ENCODE data around the gene ATF4. TPM values are rescaled to one million over a fixed set of nuclear protein-coding genes. Genes with fewer than 3 reads are reported as not detected.

Gene ATF4, protein sequence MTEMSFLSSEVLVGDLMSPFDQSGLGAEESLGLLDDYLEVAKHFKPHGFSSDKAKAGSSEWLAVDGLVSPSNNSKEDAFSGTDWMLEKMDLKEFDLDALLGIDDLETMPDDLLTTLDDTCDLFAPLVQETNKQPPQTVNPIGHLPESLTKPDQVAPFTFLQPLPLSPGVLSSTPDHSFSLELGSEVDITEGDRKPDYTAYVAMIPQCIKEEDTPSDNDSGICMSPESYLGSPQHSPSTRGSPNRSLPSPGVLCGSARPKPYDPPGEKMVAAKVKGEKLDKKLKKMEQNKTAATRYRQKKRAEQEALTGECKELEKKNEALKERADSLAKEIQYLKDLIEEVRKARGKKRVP
- total RNA-seq = 130 TPM

DNA sequence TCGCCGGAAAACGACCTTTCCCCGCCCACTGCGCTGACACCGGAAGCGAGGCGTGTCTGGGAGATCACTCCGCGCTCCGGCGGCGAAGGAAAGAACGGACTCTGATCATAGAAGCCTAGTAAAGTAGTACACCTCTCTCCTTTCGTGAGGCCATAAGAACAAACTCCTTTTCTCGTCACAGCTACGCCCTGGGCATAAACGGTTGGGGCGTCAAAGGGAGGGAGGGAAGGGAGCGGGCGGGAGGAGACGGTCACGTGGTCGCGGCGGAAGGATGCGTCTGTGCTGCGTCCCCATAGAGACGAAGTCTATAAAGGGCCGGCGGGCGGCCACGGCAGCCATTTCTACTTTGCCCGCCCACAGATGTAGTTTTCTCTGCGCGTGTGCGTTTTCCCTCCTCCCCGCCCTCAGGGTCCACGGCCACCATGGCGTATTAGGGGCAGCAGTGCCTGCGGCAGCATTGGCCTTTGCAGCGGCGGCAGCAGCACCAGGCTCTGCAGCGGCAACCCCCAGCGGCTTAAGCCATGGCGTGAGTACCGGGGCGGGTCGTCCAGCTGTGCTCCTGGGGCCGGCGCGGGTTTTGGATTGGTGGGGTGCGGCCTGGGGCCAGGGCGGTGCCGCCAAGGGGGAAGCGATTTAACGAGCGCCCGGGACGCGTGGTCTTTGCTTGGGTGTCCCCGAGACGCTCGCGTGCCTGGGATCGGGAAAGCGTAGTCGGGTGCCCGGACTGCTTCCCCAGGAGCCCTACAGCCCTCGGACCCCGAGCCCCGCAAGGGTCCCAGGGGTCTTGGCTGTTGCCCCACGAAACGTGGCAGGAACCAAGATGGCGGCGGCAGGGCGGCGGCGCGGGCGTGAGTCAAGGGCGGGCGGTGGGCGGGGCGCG is at the start of gene ATF4:
ATF4 (plus strand) TSS at position 337 of the 880 bp plus-strand sequence. CDS start 884 bp downstream, outside the sequence.

DNA sequence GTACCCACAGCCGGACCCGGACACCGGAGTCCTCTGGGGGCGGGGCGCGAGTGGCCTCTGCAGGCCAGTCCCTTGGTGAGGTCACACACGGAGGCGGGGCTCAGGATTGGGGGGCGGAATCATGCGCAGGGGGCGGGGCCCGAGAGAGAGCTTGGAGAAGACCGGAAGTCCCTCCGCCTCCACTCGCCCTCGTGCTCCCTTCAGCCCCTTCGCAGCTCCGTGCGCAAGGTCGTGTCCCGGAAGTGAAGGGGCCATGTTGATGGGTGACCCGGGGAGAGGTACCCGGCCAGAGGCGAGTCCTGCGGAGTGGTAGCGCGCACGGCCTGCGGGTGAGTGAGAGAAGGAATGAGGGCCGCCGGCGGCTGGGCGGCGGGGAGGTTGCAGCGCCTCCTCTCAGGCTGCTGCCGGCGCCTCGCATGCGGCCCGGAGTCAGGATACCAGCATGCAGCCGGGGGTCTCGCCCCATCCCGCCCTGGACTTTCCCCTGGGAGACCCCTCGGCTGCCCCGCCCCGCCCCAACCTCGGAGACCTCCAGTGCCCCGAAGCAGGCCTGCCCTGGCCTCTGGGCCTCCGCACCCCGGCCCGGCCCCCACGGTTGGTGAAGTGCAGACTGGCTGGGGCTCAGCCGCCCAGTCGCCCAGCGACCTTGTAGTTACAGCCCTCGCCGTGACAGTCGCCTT is 18.1 kb upstream of the ATF4 start, which contains the start of gene MIEF1:
MIEF1 (plus strand) TSS at position 182 of the 680 bp plus-strand sequence. CDS start 9,005 bp downstream, outside the sequence.

DNA sequence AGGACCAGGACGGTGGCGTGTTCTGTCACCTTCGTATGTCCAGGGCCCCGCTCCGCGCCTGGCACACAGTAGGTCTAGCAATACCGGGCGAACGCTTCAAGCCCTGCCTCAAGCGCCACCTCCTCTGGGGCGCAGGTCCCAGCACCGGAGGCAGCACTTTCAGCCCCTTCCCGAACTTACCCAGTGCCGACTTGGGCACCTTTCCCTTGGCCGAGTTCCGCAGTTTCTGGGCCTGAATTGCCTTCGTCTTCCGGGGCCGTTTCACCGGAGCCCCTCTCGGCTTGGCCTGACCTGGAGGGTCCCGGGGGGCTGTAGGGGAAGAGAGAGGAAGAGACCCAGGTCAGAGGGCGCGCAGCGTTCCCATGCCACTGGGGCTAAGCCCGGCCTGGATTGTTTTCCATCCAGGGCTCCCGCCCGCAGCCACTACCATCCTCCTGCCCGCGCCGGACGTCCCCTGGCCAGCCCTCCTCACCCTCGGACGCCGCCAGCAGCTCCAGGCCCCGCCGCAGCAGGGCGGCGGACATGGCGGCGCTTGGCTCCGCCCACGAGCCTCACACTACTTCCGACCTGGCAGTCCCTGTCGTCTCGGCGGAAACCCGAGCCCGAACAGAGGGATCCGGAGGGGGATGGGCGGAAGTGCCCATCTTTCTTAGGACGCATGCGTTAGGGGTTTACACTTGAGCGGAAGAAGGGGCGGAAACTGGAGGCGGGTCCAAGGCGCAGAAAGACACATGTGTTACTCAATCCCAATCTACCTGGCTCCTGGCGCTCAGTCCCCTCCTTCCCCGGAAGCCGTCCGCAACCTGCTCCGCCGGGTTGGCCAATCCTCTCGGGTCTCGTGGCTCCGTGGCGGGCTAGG is 12.1 kb downstream of the ATF4 start, which contains the start of gene RPS19BP1:
RPS19BP1 (minus strand) TSS at position 534 of the 859 bp plus-strand sequence; CDS start at position 524, 10 bp downstream.

DNA sequence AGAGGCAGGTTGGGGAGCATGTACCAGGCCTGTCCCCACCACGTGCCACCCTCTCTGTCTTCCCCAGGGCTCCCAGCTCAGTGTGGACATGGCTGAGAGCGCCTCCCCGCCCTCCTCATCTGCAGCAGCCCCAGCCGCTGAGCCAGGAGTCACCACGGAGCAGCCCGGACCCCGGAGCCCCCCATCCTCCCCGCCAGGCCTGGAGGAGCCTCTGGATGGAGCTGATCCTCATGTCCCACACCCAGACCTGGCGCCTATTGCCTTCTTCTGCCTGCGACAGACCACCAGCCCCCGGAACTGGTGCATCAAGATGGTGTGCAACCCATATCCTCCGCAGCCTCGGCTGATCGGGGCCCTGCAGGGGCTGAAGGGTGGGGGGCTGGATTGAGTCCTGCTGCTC is 50.3 kb downstream of the ATF4 start, which contains the start of gene CACNA1I:
CACNA1I (plus strand) TSS at position 89 of the 400 bp plus-strand sequence; CDS start at position 89, 0 bp downstream.

Other genes with a start within 250 kb of the ATF4 start
- gene RPL3, start 200.9 kb upstream of the ATF4 start, total RNA-seq = 3,148 TPM
- 41.5 TPM for gene SYNGR1, start 170.6 kb upstream of the ATF4 start, total RNA-seq
- 25.6 TPM for gene TAB1, start 120.8 kb upstream of the ATF4 start, total RNA-seq
- 13.0 TPM for gene MGAT3, start 63.5 kb upstream of the ATF4 start, total RNA-seq
- gene MIEF1, start 18.3 kb upstream of the ATF4 start, total RNA-seq = 23.8 TPM
- gene RPS19BP1, start 12.2 kb downstream of the ATF4 start, total RNA-seq = 54.5 TPM
- gene CACNA1I, start 50.2 kb downstream of the ATF4 start, total RNA-seq = 0.18 TPM

Data from metanephros (tissue), 1 donor.